HFFc6 (cell line): Measurements from ENCODE around the gene AP2A1. TPM values are rescaled to one million over a fixed set of nuclear protein-coding genes. Genes with fewer than 3 reads are reported as not detected.

Experiments
- DNase-seq: peaks from one replicate; pipeline ENCODE4 v3.0.0-alpha.2; 2018
- H3K27ac Mint-ChIP-seq: 2 replicates; pipeline ENCODE4 v1.8.0; 2020; ENCODE audit warnings: mild to moderate bottlenecking, mixed read lengths
- H3K27me3 Mint-ChIP-seq: 2 replicates; pipeline ENCODE4 v1.8.0; 2021; ENCODE audit warnings: mild to moderate bottlenecking, moderate library complexity, mixed read lengths; ENCODE audit not compliant: insufficient read depth
- H3K36me3 Mint-ChIP-seq: 2 replicates; pipeline ENCODE4 v1.8.0; 2021; ENCODE audit warnings: low read depth, mixed read lengths
- H3K4me1 Mint-ChIP-seq: 2 replicates; pipeline ENCODE4 v1.8.0; 2020; ENCODE audit warnings: low read depth, mixed read lengths
- H3K4me3 Mint-ChIP-seq: 2 replicates; pipeline ENCODE4 v1.8.0; 2020; ENCODE audit warnings: mild to moderate bottlenecking, moderate library complexity, mixed read lengths
- H3K9me3 Mint-ChIP-seq: 2 replicates; pipeline ENCODE4 v1.8.0; 2020; ENCODE audit warnings: mild to moderate bottlenecking, mixed read lengths
- CTCF ChIP-seq: fragments of 200-600 bp; sonication (generic); IDR thresholded peaks from 2 replicates; pipeline ENCODE4 v1.5.0; 2021; ENCODE audit warnings: antibody characterized with exemption, mild to moderate bottlenecking
- total RNA-seq, 6 experiments: library from RNA; stranded (reverse); fragmentation: NEBNext Ultra II Directional; extraction: Animal tissue kit (Norgen Biotek cat#: 25700); gene quantifications; 2 replicates in 1 of 6; 3 replicates in 5 of 6; pipeline ENCODE4 v1.2.3, GENCODE V29; 2021

AP2A1 gene
- total RNA-seq, 6 experiments from 2014 or later = 145 to 177 (median 162) TPM

- no peak for TF ChIP-seq CTCF
- Mint-ChIP-seq H3K4me1 (no peaks in the 10 kb centered on the region), H3K27ac (no peak overlapping the region), H3K36me3 (no peaks in the 10 kb centered on the region), H3K27me3 (no peaks in the 10 kb centered on the region; the same call in none of the 2 replicates), H3K9me3 (no peaks in the 10 kb centered on the region), H3K4me3 (no peak overlapping the region)
- no peak for DNase-seq
These were observed 28.5 kb upstream of the AP2A1 start for GRCh38 chr19:49738268-49738667.

- DNase-seq = no peak
- no peak for TF ChIP-seq CTCF
- Mint-ChIP-seq H3K27ac (no peak overlapping the region), H3K4me3 (no peak overlapping the region), H3K27me3 (no peaks in the 10 kb centered on the region; the same call in none of the 2 replicates), H3K4me1 (no peaks in the 10 kb centered on the region), H3K9me3 (no peaks in the 10 kb centered on the region; the same call in 1 of the 2 replicates), H3K36me3 (no peaks in the 10 kb centered on the region)
These were observed 27.7 kb upstream of the AP2A1 start for GRCh38 chr19:49739098-49739497.

DNA sequence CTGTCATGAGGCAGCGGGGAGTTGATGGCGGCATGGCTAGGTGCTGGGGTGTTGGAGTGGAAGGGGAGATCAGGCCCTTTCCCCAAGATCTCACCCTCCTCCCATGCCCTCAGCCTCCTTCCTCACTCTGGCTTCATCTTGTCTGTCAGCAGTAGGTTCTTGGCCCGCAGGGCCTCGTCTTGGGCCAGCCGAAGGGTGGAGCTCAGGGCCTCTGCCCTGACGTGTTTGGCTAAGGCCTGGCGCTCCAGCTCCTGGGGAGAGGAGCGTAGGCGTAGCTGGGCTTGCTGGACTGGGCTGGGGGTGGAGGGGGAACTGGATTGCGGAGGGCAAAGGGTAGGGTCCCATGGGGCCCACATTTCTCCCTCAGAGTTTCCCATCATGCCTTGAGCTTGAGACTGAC, 26.9 kb upstream of the AP2A1 start:
- H3K36me3 Mint-ChIP-seq = no peaks in the 10 kb centered on the region
- H3K4me1 Mint-ChIP-seq = no peaks in the 10 kb centered on the region
- no peak for DNase-seq
- H3K4me3 Mint-ChIP-seq = no peak overlapping the region
- no peak overlapping the region for H3K27ac Mint-ChIP-seq
- H3K9me3 Mint-ChIP-seq = no peaks in the 10 kb centered on the region; the same call in 1 of the 2 replicates
- TF ChIP-seq CTCF = no peak
- no peaks in the 10 kb centered on the region; the same call in none of the 2 replicates for H3K27me3 Mint-ChIP-seq

DNA sequence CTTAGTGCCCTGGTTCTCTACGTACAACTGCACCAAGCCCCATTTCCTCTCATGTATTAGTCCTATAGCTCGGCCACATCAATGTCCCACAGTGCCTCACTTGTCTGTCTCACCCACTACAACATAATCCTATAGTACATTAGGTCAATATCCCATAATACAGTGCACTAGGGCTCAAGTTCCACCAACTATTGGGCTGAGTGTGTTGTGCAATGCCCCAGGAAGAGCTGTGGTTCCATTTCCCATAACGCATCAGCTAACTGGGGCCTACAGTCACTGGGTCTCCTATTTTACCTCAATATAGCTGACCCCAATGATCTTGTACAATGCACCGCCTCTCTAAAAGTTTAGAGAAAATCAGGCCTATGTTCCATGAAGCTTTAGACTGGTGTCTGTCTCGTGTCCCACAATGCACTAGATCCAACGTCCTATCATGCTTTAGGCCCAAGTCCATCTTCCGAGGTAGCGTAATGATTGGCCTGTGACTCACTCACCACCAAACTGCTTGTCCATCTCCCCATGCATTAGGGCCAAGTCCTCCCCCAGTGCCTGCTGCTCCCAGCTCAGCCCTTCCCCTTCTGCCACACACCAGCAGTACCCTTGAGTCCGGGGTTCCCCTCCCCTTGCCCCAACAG, 25.5 kb upstream of the AP2A1 start:
- no peak for DNase-seq
- Mint-ChIP-seq H3K27ac (no peak overlapping the region), H3K4me1 (no peaks in the 10 kb centered on the region), H3K9me3 (peaks cover 5% of the 10 kb centered on the region; the same call in 1 of the 2 replicates), H3K36me3 (no peaks in the 10 kb centered on the region), H3K27me3 (no peaks in the 10 kb centered on the region; the same call in 1 of the 2 replicates), H3K4me3 (no peak overlapping the region)
- TF ChIP-seq CTCF = no peak

GRCh38 chr19:49744946-49745381, 21.8 kb upstream of the AP2A1 start:
- no peaks in the 10 kb centered on the region for H3K36me3 Mint-ChIP-seq
- no peak for TF ChIP-seq CTCF
- no peak overlapping the region for H3K27ac Mint-ChIP-seq
- peaks cover 5% of the 10 kb centered on the region; the same call in 1 of the 2 replicates for H3K9me3 Mint-ChIP-seq
- H3K4me3 Mint-ChIP-seq = no peak overlapping the region
- no peak for DNase-seq
- H3K27me3 Mint-ChIP-seq = peaks cover 2% of the 10 kb centered on the region; the same call in 1 of the 2 replicates
- peaks cover 9% of the 10 kb centered on the region for H3K4me1 Mint-ChIP-seq
